ENCODE data around the gene KIAA1217.
"Not testable (repeated sequence)": the region's sequence is repeated elsewhere in the genome, so short reads cannot be mapped to it uniquely, and the experiment has no call there.

Gene KIAA1217

DNA sequence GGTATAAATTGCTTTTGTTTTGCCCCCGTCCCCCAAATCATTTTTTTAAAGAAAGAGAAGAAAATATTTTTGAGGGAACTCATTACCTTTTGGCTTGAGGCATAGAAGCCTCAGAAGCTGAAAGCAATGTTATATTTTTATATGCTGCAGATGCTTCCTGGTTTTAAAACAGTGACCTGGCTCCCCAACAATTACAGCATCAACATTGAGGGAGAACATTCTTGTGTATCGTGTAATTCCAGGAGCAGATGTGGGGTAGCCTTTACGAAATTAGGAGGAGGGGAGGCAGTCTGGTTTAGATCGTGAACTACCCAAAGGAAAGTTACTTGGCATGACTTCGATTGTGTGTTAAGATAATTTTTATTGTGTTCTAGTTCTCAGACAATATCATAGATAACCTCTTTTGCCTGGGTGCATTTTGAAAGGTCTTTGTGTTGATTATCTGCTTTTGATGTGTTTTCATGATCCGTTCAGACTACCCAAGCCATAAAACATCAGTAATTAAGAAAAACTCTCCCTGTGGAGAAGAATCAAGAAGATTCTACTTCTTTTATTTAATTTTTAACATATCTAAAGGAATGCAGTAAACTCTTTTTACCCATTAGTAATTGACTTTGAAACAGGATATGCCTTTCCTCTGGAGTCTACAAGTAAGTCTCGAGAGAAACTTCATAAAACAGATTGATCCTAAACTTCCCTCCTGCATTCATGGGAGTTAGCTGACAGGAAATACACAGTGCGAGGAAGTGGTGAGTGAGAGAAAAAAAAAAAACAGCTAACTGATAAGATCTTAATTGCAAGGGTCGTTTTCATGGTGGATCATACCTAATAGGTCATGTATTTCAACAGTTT is 141.4 kb downstream of the KIAA1217 start:
- H3K36me3 ChIP-seq (ENCODE audit: control insufficient read depth in 2 of 2, insufficient read depth in 2 of 2, low read length in 2 of 2), result no peaks in the 10 kb centered on the region
- no peak overlapping the region for H3K9ac ChIP-seq (ENCODE audit: low read length in 2 of 2)
- H3K27ac ChIP-seq (ENCODE audit: low read length), result no peak overlapping the region
- peaks cover 3% of the 10 kb centered on the region for H3K4me1 ChIP-seq (ENCODE audit: control insufficient read depth, insufficient read depth, low read length)
- no peak overlapping the region for H3K4me3 ChIP-seq (ENCODE audit: low read length in 2 of 2)
- H3K9me3 ChIP-seq (ENCODE audit: control insufficient read depth in 2 of 2, low read length in 2 of 2), result no peaks in the 10 kb centered on the region
- H3K27me3 ChIP-seq (ENCODE audit: control insufficient read depth in 1 of 2, insufficient read depth in 2 of 2, low read length in 2 of 2), result no peaks in the 10 kb centered on the region

DNA sequence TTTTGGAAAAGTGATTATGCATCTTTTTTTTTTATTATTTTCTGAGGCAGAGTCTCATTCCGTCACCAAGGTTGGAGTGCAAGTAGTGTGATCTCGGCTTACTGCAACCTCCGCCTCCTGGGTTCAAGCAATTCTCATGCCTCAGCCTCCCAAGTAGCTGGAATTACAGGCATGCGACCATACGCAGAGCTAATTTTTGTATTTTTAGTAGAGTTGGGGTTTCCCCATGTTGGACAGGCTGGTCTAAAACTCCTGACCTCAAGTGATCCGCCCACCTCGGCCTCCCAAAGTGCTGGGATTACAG is 141.9 kb downstream of the KIAA1217 start:
- not testable (repeated sequence) for H3K4me1 ChIP-seq (ENCODE audit: control insufficient read depth, insufficient read depth, low read length); H3K9ac ChIP-seq (ENCODE audit: low read length in 2 of 2); H3K36me3 ChIP-seq (ENCODE audit: control insufficient read depth in 2 of 2, insufficient read depth in 2 of 2, low read length in 2 of 2); H3K27me3 ChIP-seq (ENCODE audit: control insufficient read depth in 1 of 2, insufficient read depth in 2 of 2, low read length in 2 of 2); H3K9me3 ChIP-seq (ENCODE audit: control insufficient read depth in 2 of 2, low read length in 2 of 2); H3K4me3 ChIP-seq (ENCODE audit: low read length in 2 of 2); H3K27ac ChIP-seq (ENCODE audit: low read length)

DNA sequence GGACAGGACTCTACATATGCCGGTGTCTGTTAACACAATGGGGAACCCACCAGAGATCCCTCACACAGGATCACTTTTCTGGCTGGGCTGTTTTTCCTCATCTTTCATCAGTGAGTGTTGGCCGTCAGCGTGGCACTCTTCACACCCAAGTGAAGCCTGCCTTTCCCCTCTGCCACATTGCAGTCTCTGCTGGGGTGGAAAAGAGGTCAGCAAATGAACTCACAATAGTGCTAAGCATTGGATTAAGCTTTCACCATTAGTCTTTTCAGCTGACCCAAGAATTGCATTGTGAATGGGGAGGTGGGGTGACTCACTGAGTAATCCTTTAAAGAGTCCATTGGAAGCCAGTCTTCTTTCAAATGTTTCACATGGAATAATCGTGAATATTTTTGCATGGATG is 143.0 kb downstream of the KIAA1217 start:
- no peak overlapping the region for H3K27ac ChIP-seq (ENCODE audit: low read length)
- H3K9me3 ChIP-seq (ENCODE audit: control insufficient read depth in 2 of 2, low read length in 2 of 2), result no peaks in the 10 kb centered on the region
- no peak overlapping the region for H3K4me3 ChIP-seq (ENCODE audit: low read length in 2 of 2)
- H3K4me1 ChIP-seq (ENCODE audit: control insufficient read depth, insufficient read depth, low read length), result peaks cover 3% of the 10 kb centered on the region
- H3K9ac ChIP-seq (ENCODE audit: low read length in 2 of 2), result no peak overlapping the region
- H3K27me3 ChIP-seq (ENCODE audit: control insufficient read depth in 1 of 2, insufficient read depth in 2 of 2, low read length in 2 of 2), result no peaks in the 10 kb centered on the region
- no peaks in the 10 kb centered on the region for H3K36me3 ChIP-seq (ENCODE audit: control insufficient read depth in 2 of 2, insufficient read depth in 2 of 2, low read length in 2 of 2)

DNA sequence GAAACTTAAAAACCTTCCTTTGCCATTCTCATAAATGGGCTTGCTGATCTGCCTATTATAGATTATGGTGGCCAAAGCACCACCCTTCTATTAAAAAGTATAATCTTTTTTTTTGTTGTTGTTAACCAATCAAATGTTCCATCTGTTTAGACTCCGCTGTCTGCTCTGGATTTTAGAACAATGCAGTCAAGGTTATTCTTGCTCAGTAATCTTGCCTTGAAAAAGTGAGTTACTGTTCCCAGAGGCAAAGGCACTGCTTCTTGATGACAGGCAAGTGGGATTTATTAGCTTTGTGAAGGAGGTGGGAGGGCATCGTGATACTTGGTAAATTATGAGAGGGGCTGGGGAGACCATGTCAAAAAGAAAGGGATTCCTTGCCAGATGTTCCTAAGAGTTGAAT is 143.5 kb downstream of the KIAA1217 start:
- H3K27ac ChIP-seq (ENCODE audit: low read length), result no peak overlapping the region
- H3K4me3 ChIP-seq (ENCODE audit: low read length in 2 of 2), result no peak overlapping the region

DNA sequence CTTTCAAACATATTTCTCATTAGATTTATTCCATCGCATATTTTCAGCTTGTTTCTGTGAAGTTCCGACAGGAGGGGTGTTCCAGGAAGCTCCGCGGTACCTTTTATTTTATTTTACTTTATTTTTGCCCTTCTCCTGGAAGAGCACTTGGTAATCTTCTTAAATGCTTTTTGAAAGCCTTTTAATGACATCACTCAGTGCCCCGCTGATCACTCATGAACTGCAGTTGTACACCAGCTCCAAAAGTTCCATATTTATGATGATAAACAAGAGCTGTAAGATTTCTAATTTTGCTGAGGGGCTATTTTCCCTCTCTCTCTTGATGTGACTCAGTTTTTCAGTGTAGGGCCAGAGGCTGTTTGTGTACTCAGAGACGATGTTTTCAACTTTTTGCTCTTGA is 144.4 kb downstream of the KIAA1217 start:
- Histone ChIP-seq H3K9ac (ENCODE audit: low read length in 2 of 2) (no peak overlapping the region), H3K27me3 (ENCODE audit: control insufficient read depth in 1 of 2, insufficient read depth in 2 of 2, low read length in 2 of 2) (no peaks in the 10 kb centered on the region), H3K9me3 (ENCODE audit: control insufficient read depth in 2 of 2, low read length in 2 of 2) (no peaks in the 10 kb centered on the region), H3K36me3 (ENCODE audit: control insufficient read depth in 2 of 2, insufficient read depth in 2 of 2, low read length in 2 of 2) (no peaks in the 10 kb centered on the region), H3K27ac (ENCODE audit: low read length) (no peak overlapping the region), H3K4me3 (ENCODE audit: low read length in 2 of 2) (no peak overlapping the region), H3K4me1 (ENCODE audit: control insufficient read depth, insufficient read depth, low read length) (peaks cover 3% of the 10 kb centered on the region)

More for the DNA sequence above, 143.5 kb downstream of the KIAA1217 start:
- no peaks in the 10 kb centered on the region for H3K9me3 ChIP-seq (ENCODE audit: control insufficient read depth in 2 of 2, low read length in 2 of 2)
- H3K36me3 ChIP-seq (ENCODE audit: control insufficient read depth in 2 of 2, insufficient read depth in 2 of 2, low read length in 2 of 2), result no peaks in the 10 kb centered on the region
- no peak overlapping the region for H3K9ac ChIP-seq (ENCODE audit: low read length in 2 of 2)
- H3K27me3 ChIP-seq (ENCODE audit: control insufficient read depth in 1 of 2, insufficient read depth in 2 of 2, low read length in 2 of 2), result no peaks in the 10 kb centered on the region
- peaks cover 3% of the 10 kb centered on the region for H3K4me1 ChIP-seq (ENCODE audit: control insufficient read depth, insufficient read depth, low read length)

DNA sequence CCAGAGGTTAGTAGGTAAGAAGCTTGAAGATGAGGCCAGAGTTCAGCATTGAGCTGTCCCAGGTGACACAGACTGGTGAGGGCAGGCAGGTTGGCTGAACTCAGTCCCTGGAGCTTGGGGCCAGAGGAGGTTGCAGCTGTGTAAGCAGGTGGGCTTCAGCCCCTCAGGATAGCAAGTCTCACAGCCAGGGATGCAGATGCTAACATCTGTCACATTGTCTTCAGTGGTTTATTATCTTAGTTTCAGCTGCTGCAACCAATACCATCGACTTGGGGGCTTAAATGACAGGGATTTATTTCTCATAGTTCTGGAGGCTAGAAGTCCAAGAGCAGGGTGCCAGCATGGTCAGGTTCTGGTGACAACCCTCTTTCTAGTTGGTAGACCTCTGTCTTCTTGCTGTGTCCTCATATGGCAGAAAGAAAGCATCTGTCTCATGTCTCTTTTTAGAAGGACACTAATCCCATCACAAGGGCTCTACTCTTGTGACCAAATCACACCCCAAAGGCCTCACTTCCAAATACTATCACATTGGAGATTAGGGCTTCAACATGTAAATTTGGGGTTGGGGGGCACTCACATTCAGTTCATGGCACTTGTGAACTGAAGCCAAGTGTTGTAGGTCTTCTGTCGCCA is 146.2 kb downstream of the KIAA1217 start:
- Histone ChIP-seq H3K9me3 (ENCODE audit: control insufficient read depth in 2 of 2, low read length in 2 of 2) (no peaks in the 10 kb centered on the region), H3K27ac (ENCODE audit: low read length) (no peak overlapping the region), H3K36me3 (ENCODE audit: control insufficient read depth in 2 of 2, insufficient read depth in 2 of 2, low read length in 2 of 2) (no peaks in the 10 kb centered on the region), H3K9ac (ENCODE audit: low read length in 2 of 2) (no peak overlapping the region), H3K4me3 (ENCODE audit: low read length in 2 of 2) (no peak overlapping the region), H3K27me3 (ENCODE audit: control insufficient read depth in 1 of 2, insufficient read depth in 2 of 2, low read length in 2 of 2) (no peaks in the 10 kb centered on the region), H3K4me1 (ENCODE audit: control insufficient read depth, insufficient read depth, low read length) (peaks cover 3% of the 10 kb centered on the region)

DNA sequence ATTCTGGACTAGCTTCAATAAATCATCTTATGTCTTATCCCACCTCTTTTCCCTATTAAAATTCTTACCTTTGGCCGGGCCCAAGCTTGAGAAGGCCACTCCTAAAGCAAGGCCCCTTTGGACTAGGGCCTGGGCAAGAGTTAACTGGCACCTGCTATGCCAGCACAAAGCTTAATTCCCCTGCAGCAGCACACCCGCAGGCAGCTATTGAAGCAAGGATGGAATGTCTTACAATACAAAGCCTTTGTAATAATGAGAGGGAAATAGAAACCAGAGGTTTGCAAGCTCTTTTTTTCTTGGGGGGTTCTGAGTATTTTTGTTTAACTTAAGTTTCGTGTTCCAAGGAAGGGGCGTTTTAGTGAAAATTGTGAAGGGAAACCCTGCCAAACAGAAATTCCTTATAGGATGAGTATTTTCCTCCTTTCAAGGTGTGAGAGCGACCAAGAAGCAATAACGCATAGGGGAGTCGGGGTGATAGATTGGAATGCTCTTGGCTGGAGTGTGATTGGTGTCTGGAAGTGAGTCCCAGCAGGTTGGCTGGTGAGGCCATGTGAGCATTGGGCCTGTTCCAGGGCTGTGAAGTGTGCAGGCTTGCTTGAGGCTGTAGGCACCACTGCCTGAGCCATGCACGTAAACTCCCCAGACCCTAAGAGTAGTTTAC is 148.5 kb downstream of the KIAA1217 start:
- Histone ChIP-seq H3K27ac (ENCODE audit: low read length) (no peak overlapping the region), H3K4me3 (ENCODE audit: low read length in 2 of 2) (no peak overlapping the region), H3K27me3 (ENCODE audit: control insufficient read depth in 1 of 2, insufficient read depth in 2 of 2, low read length in 2 of 2) (no peaks in the 10 kb centered on the region), H3K36me3 (ENCODE audit: control insufficient read depth in 2 of 2, insufficient read depth in 2 of 2, low read length in 2 of 2) (no peaks in the 10 kb centered on the region), H3K9me3 (ENCODE audit: control insufficient read depth in 2 of 2, low read length in 2 of 2) (no peaks in the 10 kb centered on the region), H3K9ac (ENCODE audit: low read length in 2 of 2) (no peak overlapping the region), H3K4me1 (ENCODE audit: control insufficient read depth, insufficient read depth, low read length) (peaks cover 3% of the 10 kb centered on the region)

DNA sequence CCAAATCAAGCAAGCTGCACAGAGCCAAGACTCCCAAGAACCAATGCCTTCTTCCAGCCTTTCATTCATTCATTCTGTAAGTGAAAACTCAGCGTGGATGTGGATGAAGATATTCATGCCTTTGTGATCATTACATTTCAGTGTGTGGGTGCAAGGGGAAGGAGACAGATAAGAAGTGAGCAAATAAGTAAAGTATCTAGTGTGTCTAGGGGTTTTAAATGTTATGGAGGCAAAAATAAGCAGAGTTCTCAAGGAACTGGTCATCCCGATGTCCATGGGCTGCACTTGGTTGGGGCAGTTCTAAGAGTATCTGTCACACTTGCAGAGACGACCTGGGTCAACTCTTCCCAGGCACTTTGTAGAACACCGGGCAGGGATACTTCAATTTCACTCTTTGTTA is 149.1 kb downstream of the KIAA1217 start:
- no peak overlapping the region for H3K27ac ChIP-seq (ENCODE audit: low read length)
- no peak overlapping the region for H3K4me3 ChIP-seq (ENCODE audit: low read length in 2 of 2)
- H3K27me3 ChIP-seq (ENCODE audit: control insufficient read depth in 1 of 2, insufficient read depth in 2 of 2, low read length in 2 of 2), result no peaks in the 10 kb centered on the region
- no peaks in the 10 kb centered on the region for H3K9me3 ChIP-seq (ENCODE audit: control insufficient read depth in 2 of 2, low read length in 2 of 2)
- H3K4me1 ChIP-seq (ENCODE audit: control insufficient read depth, insufficient read depth, low read length), result peaks cover 3% of the 10 kb centered on the region
- no peak overlapping the region for H3K9ac ChIP-seq (ENCODE audit: low read length in 2 of 2)
- H3K36me3 ChIP-seq (ENCODE audit: control insufficient read depth in 2 of 2, insufficient read depth in 2 of 2, low read length in 2 of 2), result no peaks in the 10 kb centered on the region

DNA sequence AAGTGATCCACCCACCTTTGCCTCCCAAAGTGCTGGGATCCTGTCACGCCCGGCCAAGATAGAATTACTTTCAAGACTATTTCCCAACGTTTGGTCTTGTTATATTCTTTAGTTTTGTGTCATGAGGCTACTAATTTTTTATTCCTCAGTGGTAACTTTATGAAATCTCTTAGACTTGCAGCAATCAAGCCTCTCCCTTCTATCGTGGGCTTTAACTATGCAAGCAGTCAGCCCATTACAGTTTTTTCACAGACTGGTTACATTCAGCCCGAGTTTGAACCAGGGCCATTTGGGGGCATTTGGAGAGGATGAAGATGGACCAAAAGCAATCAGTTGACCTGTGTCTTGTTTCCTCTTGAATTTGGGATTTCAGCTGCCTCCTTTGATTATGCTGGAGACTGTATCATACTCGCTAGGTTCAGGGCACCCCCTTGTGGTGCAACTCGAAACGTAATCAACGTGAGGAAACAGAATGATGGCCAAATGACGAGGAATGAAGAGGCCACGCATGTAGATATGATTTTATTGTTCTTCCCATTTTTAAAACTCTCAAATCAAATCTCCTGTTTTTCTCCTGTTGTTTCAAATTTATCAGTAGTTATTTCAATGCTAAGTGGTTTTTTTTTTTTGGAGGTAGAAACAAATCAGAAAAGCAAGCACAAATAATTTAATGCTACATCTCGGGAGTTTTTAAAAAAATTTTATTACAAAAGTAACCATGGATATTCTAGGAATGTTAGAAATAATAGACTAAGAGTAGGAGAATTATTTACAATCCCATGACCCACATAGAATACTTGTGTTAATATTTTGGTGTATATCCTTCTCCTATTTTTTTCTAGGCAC is 151.6 kb downstream of the KIAA1217 start:
- no peaks in the 10 kb centered on the region for H3K4me1 ChIP-seq (ENCODE audit: control insufficient read depth, insufficient read depth, low read length)
- H3K27ac ChIP-seq (ENCODE audit: low read length), result no peak overlapping the region

DNA sequence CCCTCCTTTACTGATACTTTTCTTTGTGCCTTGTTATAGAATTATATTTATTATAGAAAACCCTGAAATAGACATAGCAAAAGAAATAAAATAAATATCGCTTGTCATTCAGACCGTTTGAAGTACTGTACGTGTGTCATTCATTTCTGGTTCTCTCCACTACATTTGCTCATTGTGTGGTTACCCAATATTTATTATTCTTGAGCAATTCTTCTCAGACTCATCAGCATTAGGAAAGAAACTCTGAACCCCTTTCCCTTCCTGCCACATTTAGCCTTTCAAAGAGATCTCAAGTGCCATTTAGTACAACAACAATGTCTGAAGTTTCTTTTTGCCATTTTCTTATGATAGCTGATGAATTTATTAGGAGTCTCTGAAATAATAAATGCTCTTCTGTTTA is 154.1 kb downstream of the KIAA1217 start:
- no peaks in the 10 kb centered on the region for H3K9me3 ChIP-seq (ENCODE audit: control insufficient read depth in 2 of 2, low read length in 2 of 2)
- H3K36me3 ChIP-seq (ENCODE audit: control insufficient read depth in 2 of 2, insufficient read depth in 2 of 2, low read length in 2 of 2), result no peaks in the 10 kb centered on the region
- no peaks in the 10 kb centered on the region for H3K27me3 ChIP-seq (ENCODE audit: control insufficient read depth in 1 of 2, insufficient read depth in 2 of 2, low read length in 2 of 2)
- no peak overlapping the region for H3K27ac ChIP-seq (ENCODE audit: low read length)
- H3K9ac ChIP-seq (ENCODE audit: low read length in 2 of 2), result no peak overlapping the region
- H3K4me1 ChIP-seq (ENCODE audit: control insufficient read depth, insufficient read depth, low read length), result no peaks in the 10 kb centered on the region
- H3K4me3 ChIP-seq (ENCODE audit: low read length in 2 of 2), result no peak overlapping the region

More for the DNA sequence above, 151.6 kb downstream of the KIAA1217 start:
- no peaks in the 10 kb centered on the region for H3K36me3 ChIP-seq (ENCODE audit: control insufficient read depth in 2 of 2, insufficient read depth in 2 of 2, low read length in 2 of 2)
- H3K4me3 ChIP-seq (ENCODE audit: low read length in 2 of 2), result no peak overlapping the region
- H3K27me3 ChIP-seq (ENCODE audit: control insufficient read depth in 1 of 2, insufficient read depth in 2 of 2, low read length in 2 of 2), result no peaks in the 10 kb centered on the region
- no peaks in the 10 kb centered on the region for H3K9me3 ChIP-seq (ENCODE audit: control insufficient read depth in 2 of 2, low read length in 2 of 2)
- H3K9ac ChIP-seq (ENCODE audit: low read length in 2 of 2), result no peak overlapping the region
